AG08395 (cell line): Measurements from ENCODE around the gene NFIA.
"Not testable (repeated sequence)": the region's sequence is repeated elsewhere in the genome, so short reads cannot be mapped to it uniquely, and the experiment has no call there.

Experiments
- DNase-seq: peaks from one replicate; pipeline ENCODE4 v3.0.0; 2012; ENCODE audit warnings: mixed read lengths, low spot score

Gene NFIA

DNA sequence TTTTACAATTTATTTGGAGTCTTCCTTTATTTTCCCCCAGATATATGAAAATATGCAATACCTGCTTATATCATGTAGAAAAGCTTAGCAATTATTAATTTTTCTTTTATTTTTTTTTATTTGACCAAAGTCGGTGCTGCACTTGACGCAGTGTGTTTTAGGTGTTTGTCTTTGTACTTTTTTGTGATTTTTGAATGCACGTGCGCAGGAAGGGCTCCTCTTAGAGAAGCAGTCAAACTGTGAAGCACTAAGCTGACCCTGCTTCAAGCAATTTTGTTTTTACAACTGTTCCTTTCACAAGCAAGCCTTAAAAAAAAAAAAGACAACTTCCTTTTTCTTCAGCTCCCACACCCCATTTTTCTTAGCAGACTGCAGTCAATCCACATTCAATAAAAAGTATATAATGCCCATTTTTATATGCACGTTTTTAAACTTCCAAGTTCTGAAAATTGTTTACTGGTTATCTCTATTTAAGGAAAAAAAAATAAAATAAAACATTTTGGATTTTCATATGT, 375.2 kb downstream of the NFIA start:
- no peak for DNase-seq

DNA sequence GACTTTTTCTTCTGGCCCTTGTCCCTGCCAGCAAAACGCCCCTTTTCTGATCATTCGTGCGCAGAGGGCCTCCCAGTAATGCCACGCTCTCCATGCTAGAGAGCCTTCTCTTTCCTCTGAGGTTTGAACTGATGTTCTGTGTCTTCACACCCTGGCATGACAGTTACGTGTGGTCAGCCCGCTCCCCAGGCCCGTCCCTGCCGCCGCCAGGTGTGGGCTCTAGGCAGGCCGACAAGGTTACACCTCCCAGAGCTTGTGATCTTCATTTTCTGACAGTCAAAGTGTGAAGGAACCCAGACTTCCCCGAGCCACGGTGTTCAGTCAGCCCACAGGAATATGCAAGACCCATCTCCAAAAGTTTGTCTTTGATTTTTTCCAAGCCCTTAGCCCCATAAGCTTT, 377.0 kb downstream of the NFIA start:
- no peak for DNase-seq

DNA sequence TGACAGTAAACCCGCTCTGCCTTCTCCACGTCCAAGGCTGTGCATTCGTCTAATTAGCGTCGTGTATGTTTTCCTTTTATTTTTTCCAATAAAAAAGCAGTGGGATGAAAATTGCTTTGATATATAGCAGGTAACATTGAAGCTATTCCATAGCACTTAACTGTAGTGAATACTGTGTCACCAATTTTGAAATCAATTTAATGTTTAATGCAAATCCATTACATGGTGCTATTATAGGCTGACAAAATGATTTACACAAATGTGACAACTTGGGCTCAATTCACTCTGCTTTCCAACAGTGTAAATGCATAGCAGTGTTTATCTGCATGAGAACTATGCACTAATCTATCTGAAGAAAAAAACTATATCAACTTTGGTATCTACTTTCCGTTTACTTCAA, 377.8 kb downstream of the NFIA start:
- no peak for DNase-seq

DNA sequence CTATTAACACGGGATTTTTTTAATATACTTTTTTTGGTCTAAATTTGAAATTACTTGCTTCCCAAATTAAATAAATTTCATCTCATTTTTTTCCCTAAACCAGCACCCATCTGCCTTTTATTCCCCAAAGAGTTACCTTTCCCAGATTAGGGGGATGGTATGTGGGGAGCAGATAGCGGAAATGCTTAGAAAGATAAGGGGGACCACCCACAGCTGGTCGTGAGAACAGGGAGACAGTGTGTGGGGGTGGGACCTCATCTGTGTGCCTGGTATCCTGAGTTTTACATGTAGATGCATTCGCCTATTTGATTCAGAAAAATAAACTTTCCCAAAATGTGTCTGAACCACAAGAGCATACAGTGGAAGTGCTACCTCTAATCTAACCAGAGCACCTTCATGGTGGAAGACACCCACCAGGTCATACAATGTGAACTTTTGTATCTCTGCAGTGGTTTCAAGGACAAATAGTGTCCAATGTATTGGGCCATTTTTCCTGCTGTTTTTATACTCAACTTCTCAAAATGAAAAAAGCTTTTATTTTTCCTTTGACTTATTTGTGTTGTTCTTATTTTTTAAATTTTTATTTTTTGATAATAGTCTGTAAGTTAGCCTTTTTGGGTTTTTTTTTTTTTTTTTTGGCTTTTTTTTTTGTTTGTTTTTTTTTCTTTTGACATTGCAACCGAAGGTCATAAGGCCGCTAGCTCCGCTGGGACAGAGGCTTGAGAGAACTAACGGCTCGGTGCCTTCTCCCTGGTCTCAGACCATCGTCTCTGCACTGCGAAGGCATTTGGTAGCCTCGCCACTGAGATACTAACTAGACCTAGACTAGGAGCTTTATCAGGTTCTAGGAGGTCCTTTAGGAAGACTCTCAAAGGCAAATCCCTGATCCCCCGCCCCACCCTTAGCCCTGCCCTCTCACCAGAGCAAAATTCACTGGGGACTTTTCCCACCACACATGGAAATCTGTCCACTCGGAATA, 379.3 kb downstream of the NFIA start:
- no peak for DNase-seq

DNA sequence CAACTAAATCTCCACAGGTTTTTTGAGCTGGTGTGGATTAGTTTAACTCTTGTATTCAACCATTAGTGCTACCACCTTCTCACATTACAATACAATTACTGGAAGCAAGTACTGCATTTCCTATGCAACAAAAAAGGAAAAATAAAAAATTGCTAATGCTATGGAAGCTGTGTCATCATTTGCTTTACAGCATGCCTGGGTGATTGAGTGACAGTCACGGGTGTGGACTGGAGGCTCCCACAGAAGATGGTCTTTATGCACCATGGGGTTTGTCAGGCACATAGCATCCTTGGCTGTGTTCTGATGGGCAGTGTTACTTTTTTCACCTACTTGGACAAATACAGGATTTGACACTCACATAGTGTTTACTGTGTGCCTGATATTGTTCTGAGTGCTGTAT, 380.3 kb downstream of the NFIA start:
- no peak for DNase-seq

DNA sequence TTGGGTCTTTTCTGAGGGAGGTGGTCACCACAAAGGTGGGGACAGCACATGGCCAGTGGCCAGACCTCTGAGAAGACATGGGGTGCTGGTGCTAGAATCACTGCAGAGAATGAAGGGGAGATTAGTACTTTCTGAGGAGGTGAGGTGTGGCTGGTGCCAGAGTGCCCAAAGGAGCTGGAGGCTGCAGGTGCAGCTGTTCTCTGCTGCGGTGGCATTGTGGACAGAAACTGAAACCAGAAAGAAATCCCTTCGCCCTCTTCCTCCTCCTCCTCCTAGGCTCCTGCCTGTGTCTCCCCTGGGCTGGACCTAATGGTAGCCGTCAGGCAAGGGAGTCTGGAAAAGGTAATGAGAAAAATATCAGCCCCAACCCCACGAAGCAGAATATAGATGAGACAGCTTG, 380.9 kb downstream of the NFIA start:
- no peak for DNase-seq

DNA sequence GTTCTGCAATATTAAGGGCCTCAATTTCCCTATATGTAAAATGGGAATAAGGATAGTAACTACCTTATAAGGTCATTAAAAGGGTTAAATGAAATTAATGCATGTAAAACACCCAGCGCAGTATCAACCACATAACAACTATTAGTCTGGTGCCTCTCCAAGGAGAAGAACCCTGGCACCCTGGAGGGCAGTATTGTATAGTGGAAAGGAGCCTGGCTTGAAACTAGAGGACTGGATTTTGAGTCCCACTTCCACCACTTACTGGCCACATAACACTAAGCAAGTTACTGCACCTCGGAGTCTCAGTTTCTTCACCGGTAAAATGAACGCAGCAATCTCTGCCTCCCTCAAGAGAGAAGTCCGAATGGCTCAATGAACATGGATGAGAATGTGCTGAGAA, 385.5 kb downstream of the NFIA start:
- not testable (repeated sequence) for DNase-seq

DNA sequence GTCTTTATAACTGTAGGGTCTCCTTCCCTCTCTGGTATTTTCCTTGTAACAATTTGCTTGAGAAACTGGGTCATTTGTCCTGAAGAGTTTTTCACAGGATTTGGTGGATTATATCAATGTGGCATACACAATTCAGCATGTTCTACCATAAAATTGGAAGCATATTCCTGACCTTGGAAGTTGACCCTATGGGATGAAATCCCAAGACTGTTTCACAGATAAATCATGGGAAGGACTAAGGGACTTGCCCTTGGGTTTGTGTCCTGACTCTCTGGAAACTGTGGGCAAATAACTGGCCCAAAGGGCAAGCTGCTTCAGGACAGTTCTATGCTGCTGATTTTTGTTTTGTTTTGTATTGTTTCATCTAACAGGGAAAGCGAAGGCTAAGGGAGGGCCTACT, 387.0 kb downstream of the NFIA start:
- DNase-seq: no peak

DNA sequence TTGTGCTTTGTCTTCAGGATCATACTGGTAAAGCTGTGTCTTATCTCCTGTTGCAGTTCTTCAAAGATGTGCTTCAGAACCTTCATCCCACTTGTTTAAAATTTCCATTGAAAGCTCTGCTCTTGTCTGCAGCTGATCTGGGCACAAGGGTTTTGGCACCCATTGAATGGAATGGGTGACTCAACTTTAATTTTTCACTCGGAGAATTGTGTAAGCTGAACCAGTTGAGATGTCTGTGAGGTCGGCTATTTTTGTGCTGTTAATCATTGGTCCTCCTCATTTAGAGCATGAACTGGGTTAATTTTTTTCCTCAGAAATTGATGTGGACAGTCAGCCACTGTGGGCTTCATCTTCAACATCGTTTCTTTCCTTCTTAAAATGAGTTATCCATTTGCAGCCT, 390.5 kb downstream of the NFIA start:
- DNase-seq: no peak

DNA sequence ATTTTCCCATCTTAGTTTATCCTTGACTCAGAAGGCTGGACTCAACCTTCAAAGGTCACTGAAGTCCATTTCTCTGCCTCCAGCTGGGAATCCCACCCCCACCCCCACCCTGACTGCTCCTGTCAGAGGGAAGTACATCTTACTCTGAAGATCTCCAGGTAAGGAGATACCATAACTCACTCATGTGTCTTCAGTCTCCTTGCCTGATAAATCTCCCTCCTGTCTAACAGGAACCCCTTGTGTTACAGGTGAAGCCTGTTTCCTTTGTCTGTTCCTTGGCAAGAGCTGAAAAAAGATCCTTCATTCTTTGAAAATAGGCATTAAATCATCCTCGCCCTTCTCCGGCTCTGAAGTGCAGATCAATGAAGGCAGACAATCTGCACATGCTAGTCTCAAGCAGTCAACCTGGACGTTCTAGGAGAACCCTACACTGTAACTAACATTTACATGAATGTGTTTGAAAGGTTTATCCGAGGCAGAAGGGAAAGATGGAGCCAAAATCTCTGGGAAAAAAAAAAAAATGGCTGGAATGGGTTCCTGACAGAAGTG, 392.0 kb downstream of the NFIA start:
- no peak for DNase-seq

DNA sequence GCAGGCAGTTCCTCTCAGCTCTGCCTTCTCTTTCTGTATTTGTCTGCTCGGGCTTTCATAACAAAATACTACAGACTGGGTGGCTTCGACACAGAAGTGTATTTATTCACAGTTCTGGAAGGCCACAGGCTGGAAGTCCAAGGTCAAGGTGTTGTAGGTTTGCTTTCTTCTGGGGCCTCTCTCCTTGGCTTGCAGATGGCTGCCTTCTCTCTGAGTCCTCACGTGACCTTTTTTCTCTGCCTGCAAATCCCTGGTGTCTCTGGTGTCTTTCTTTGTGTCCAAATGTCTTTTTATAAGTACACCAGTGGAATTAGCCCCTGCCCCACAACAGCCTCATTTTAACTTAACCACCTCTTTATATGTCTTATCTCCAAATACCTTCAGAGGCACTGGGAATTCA, 392.6 kb downstream of the NFIA start:
- no peak for DNase-seq

DNA sequence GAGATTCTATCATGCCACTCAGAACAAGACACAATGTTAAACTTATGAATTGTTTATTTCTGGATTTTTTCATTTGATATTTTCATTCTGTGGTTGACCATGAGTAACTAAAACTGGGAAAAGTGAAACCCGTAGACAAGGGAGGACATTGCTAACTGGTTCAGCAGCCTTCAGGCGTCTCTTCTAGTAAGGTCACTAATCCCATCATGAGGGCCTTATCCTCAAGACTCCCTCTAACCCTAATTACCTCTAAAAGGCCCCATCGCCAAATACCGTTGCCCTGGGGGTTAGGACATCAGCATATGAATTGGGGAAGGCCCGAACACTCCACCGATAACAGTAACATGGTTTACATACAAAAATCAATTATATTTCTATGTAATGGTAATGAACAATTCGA, 394.9 kb downstream of the NFIA start:
- DNase-seq: no peak

DNA sequence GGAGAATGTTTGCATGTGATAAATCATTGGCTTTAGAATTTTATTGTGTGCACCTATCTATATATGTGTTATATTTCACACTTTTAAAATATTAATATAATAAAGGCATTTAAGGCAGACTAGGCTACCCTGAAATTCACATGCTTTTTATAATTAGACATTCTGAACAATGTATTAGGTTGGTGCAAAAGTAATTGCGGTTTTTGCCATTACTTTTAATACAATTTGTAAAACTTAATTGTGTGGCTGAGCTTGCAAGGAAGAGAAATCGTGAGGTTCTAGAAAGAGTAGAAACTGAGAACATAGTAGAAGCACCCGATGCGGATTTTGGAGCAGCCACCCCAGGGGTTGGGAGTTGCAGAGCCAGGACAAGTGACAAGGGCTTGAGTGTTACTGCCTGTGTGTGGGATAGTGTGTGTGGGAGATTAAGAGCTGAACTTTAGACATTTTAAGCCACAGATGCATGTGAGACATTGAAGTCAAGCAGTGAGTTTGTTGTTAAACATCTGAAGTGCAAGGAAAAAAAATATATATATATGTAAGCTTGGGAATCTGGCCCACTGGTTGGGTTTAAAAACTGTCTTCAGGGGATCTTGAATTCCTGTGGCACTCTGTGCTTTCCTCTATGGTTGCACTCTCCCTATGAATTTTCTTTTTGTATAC, 398.0 kb downstream of the NFIA start:
- no peak for DNase-seq

DNA sequence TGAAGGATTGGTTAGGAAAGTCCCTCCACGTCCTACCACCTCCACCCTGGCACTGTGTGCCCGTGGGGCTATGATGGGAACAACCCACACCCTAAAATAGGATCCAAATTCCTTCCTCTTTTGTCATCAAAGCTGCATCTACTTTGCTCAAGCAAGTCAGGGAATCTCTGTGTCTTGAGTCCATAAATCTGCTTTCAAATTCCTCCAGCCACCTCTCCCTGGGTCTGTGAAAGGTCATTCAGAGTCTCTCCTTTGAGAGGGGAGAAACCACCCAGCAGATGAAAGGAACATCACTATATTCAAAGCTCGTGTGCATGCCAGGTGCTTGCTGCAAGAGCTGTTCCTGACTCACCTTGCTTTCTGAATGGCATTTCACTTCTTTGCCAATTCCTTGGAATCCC, 399.0 kb downstream of the NFIA start:
- DNase-seq: no peak

DNA sequence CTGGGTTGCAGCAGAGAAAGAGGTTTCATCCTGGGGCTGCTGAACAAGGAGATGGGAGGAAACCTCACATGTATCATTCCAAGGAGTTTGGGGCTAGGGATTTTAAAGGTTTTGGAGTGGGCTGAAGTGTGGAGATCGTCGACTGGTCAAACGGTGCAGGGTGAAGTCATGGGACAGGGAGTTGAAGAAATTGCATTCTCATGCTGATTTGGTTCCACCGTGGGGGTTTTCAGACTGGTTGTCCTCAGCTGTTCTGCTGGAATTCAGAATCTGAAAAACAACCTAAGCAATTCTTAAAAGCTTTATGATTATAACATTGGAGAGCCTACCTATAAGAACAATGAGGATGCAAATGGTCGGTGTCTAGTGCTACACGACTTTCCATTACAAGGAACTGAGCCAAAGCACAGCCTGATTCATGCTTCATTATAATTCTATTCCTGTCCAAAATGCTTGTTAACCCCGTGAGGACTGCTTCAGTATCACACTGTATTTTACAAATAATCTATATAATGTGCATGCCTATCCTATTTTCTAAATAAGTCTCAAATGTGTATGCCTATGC, 399.9 kb downstream of the NFIA start:
- DNase-seq: no peak

DNA sequence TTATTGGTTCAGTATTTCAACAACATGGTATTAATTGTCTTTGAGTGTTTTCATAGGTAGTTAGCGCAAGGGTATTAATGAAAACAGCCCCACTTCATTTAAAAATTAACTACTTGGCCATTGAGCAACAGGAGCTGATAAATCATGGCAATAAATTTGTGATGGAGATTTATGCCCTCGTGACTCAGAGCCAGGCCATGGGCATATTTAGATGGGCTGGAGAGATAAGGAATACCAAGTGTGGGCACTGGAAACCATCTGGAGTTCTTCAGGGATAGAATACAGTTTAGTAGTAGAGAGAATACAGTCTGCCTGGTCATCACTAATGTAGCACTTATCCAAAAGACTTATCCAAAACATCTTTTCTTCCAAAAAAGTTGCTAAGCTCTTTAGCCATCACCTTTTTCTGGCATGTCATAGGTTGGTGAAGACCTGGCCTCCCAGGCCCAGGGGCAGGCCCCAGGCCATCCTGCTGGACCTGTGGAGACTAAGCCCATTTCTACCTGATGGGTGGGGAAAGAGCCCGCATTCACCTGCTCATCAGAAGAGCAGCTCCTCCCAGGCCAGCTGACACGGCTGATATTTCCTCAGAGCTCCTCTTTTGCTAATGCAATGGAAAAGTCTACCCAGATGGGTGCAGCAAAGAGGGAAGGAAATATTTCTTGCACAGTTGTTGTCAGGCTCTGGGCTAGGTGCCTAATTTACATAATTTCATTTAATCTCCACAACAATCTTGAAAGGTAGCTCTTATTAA, 404.6 kb downstream of the NFIA start:
- no peak for DNase-seq

DNA sequence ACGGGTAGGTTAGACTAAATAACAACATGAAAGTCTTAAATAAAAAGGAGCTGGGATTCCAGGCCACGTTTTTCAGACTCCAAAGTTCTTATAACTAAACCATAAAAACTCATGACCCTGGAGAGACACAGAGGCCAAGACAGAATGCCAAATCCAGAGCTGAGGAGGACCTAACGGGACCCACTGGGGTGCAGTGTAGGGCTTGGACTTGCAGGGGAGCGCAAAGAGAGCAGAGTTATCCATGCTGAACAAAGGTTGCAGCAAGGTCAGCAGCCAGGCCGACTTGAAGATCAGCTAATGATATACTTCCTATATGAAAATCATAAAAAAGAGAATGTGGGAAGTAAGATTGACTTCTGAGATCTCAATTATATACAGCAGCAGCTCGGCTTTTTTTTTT, 405.4 kb downstream of the NFIA start:
- DNase-seq: no peak

DNA sequence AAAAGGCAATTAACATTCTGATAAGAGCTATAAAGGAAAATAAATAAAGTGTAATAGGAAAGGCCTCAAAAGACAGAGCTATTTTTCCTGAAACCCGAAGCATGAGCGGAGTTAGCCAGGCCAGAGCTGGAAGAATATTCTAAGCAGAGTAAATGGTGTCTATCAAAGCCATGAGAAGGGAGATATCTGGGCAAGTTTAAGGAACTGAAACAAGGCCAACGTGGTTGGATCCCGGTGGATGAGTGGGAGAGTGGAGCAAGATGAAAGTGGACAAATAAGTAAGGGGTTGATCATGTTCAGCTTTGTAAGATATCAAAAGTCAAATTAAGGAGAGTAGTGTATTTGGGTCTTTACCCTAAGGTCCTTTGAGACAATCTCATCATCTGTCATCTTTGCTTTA, 408.6 kb downstream of the NFIA start:
- no peak for DNase-seq

DNA sequence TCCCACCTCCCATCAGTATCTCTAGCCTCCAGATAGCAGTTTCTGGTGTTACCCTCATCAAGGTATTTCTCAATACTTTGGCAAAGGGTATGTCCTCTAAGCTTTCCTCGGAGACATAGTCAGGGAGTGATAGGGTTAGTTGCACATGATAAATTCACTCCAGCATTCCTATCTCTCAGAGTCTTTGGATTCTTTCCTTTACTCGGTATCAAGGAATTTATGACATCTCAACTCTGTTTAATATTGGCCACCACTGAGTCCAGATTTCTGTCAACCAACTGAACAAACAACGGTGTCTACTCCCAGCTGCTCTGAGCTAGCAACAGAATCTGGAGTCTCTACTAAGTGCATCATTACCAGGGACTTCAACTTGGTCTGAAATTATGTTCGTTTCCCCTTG, 409.1 kb downstream of the NFIA start:
- DNase-seq: no peak

DNA sequence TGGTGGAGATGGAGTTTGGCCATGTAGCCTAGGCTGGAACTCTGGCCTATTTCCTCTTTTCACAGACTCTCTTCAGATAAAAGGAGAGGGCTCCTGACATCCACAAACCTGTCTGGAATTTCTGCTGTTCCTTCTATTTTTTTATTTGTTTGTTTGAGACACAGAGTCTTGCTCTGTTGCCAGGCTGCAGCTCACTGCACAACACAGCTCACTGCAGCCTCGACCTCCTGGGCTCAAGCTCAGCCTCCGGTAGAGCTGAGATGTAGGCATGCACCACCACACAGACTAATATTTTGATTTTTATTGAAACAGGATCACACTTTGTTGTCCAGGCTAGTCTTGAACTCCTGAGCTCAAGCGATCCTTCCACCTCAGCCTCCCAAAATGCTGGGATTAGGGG, 411.6 kb downstream of the NFIA start:
- no peak for DNase-seq

DNA sequence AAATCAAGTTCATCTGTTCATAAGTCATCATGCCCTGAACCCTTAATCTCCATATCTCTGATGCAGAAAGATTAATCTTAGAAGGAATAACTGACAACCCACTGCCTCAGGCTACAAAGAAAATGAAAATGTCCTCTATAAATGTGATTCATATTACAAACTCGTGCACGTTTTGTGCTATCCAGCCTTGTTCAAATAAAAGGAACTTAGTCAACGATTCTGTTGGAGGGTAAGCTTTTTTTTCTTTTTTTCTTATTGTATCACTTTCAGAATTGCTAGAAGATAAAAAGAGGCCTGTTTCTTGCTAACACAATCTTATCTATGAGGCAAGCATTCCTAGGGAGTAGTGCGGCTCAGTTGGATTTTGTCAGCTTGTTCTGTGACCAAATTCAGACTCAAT, 414.1 kb downstream of the NFIA start:
- DNase-seq: no peak

DNA sequence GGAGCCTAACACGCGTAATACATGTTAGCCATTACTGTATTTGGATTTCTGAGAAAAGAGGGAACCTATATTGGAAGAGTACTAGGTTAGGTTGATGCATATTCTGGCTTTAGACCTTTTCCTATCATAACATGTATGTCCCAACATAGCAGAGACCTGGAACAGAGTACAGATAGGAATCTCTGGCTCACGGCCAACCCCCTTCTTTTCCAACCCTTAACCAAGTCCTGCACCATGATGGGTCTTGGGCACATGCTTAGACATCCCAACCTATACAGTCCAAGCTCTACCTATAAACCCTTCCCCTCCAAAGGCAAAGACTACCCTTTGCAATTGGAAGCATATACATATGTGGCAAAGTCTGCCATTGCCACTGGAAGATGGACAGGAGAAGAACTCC, 414.7 kb downstream of the NFIA start:
- DNase-seq: no peak
